ENCODE data around the gene PAX5. TPM values are rescaled to one million over a fixed set of nuclear protein-coding genes. Genes with fewer than 3 reads are reported as not detected.

The PAX5 gene
- total RNA-seq, 1 donor from 2014 or later: 24.3 TPM

GRCh38 chr9:36945999-36946398 is 88.1 kb downstream of the PAX5 start:
- peaks cover 16% of the 10 kb centered on the region for H3K4me1 Mint-ChIP-seq (ENCODE audit: low read depth, unreplicated experiment)
- no peak for DNase-seq
- TF ChIP-seq CTCF (IDR thresholded peaks at IDR 0.05; ENCODE audit: partially characterized antibody, unreplicated experiment): no peak
- H3K27ac Mint-ChIP-seq (ENCODE audit: unreplicated experiment): no peak overlapping the region
- H3K4me3 Mint-ChIP-seq (ENCODE audit: unreplicated experiment): no peak overlapping the region
- no peaks in the 10 kb centered on the region for H3K36me3 Mint-ChIP-seq (ENCODE audit: unreplicated experiment)
- peaks cover 3% of the 10 kb centered on the region for H3K27me3 Mint-ChIP-seq (ENCODE audit: unreplicated experiment)
- peaks cover 4% of the 10 kb centered on the region for H3K9me3 Mint-ChIP-seq (ENCODE audit: unreplicated experiment)

- Mint-ChIP-seq H3K27me3 (ENCODE audit: unreplicated experiment) (peaks cover 3% of the 10 kb centered on the region), H3K4me1 (ENCODE audit: low read depth, unreplicated experiment) (peaks cover 22% of the 10 kb centered on the region), H3K4me3 (ENCODE audit: unreplicated experiment) (no peak overlapping the region), H3K27ac (ENCODE audit: unreplicated experiment) (no peak overlapping the region), H3K36me3 (ENCODE audit: unreplicated experiment) (peaks cover 8% of the 10 kb centered on the region), H3K9me3 (ENCODE audit: unreplicated experiment) (peaks cover 6% of the 10 kb centered on the region)
- DNase-seq: no peak
- no peak for TF ChIP-seq CTCF (IDR thresholded peaks at IDR 0.05; ENCODE audit: partially characterized antibody, unreplicated experiment)
These were observed 91.2 kb downstream of the PAX5 start for GRCh38 chr9:36942891-36943290.

- Mint-ChIP-seq H3K4me1 (ENCODE audit: low read depth, unreplicated experiment) (peaks cover 19% of the 10 kb centered on the region), H3K36me3 (ENCODE audit: unreplicated experiment) (peaks cover 8% of the 10 kb centered on the region), H3K27ac (ENCODE audit: unreplicated experiment) (no peak overlapping the region), H3K4me3 (ENCODE audit: unreplicated experiment) (no peak overlapping the region), H3K9me3 (ENCODE audit: unreplicated experiment) (peaks cover 6% of the 10 kb centered on the region), H3K27me3 (ENCODE audit: unreplicated experiment) (peaks cover 3% of the 10 kb centered on the region)
- TF ChIP-seq CTCF (IDR thresholded peaks at IDR 0.05; ENCODE audit: partially characterized antibody, unreplicated experiment): no peak
- no peak for DNase-seq
These were observed 92.6 kb downstream of the PAX5 start for GRCh38 chr9:36941441-36941840.

GRCh38 chr9:36940881-36941280 is 93.2 kb downstream of the PAX5 start:
- H3K27ac Mint-ChIP-seq (ENCODE audit: unreplicated experiment): no peak overlapping the region
- no peak for DNase-seq
- peaks cover 6% of the 10 kb centered on the region for H3K9me3 Mint-ChIP-seq (ENCODE audit: unreplicated experiment)
- H3K4me1 Mint-ChIP-seq (ENCODE audit: low read depth, unreplicated experiment): peaks cover 16% of the 10 kb centered on the region
- H3K27me3 Mint-ChIP-seq (ENCODE audit: unreplicated experiment): peaks cover 3% of the 10 kb centered on the region
- no peak for TF ChIP-seq CTCF (IDR thresholded peaks at IDR 0.05; ENCODE audit: partially characterized antibody, unreplicated experiment)
- no peak overlapping the region for H3K4me3 Mint-ChIP-seq (ENCODE audit: unreplicated experiment)
- H3K36me3 Mint-ChIP-seq (ENCODE audit: unreplicated experiment): peaks cover 8% of the 10 kb centered on the region

- H3K4me1 Mint-ChIP-seq (ENCODE audit: low read depth, unreplicated experiment): peaks cover 16% of the 10 kb centered on the region
These were observed 93.6 kb downstream of the PAX5 start for GRCh38 chr9:36940500-36940853.

More at GRCh38 chr9:36940500-36940853, 93.6 kb downstream of the PAX5 start:
- peaks cover 8% of the 10 kb centered on the region for H3K36me3 Mint-ChIP-seq (ENCODE audit: unreplicated experiment)
- DNase-seq: no peak
- TF ChIP-seq CTCF (IDR thresholded peaks at IDR 0.05; ENCODE audit: partially characterized antibody, unreplicated experiment): no peak
- peaks cover 3% of the 10 kb centered on the region for H3K27me3 Mint-ChIP-seq (ENCODE audit: unreplicated experiment)
- peaks cover 6% of the 10 kb centered on the region for H3K9me3 Mint-ChIP-seq (ENCODE audit: unreplicated experiment)
- H3K27ac Mint-ChIP-seq (ENCODE audit: unreplicated experiment): no peak overlapping the region
- no peak overlapping the region for H3K4me3 Mint-ChIP-seq (ENCODE audit: unreplicated experiment)
